HepG2 (cell line): ENCODE data around the gene NAP1L1. TPM values are rescaled to one million over a fixed set of nuclear protein-coding genes. Genes with fewer than 3 reads are reported as not detected.

Experiments used
- ATAC-seq: fragments of 200-7000 bp; cut with Tn5 transposase; 3 replicates; pipeline ENCODE4 v1.9.1; 2020; ENCODE audit warnings: mild to moderate bottlenecking, moderate library complexity
- BruUV-seq: library from RNA; stranded (reverse); fragments of 400-500 nt; replicated peaks from 2 replicates; lab custom pipeline; 2021; lab: Mats Ljungman, UMichigan
- CTCF ChIA-PET: fragments of 300-600 bp; formaldehyde crosslinking; extraction: SDS; loops from one replicate; lab custom pipeline; 2021; ENCODE audit warnings: low total read pairs, inconsistent platforms, low intra/inter-chr PET ratio; lab: Yijun Ruan, JAX
- POLR2A ChIA-PET: fragments of 350-600 bp; sonication (Branson Sonifier 250); formaldehyde crosslinking; loops from one replicate; lab custom pipeline; 2020; ENCODE audit warnings: antibody characterized with exemption, inconsistent platforms; lab: Yijun Ruan, JAX
- DNase-seq: peaks from one replicate; pipeline ENCODE4 v3.0.0-alpha.2; 2015; ENCODE audit warnings: low spot score
- FAIRE-seq: peaks from 3 replicates; lab custom pipeline; 2011; peaks lifted over from hg19 to GRCh38; lab: Jason Lieb, UNC
- H2AFZ ChIP-seq: one replicate; pipeline ENCODE4 v1.6.1; 2011; ENCODE audit warnings: low read length, inconsistent platforms
- H3K27ac ChIP-seq: fragments of 300-600 bp; 3 replicates; pipeline ENCODE4 v1.8.0; 2011; ENCODE audit warnings: mixed run types, mild to moderate bottlenecking, mixed read lengths, low read length, inconsistent platforms; ENCODE audit not compliant: insufficient read depth; ENCODE audit errors: extremely low read length
- H3K27me3 ChIP-seq, 2 experiments: fragments of 200-600 bp in 1 of 2; 2 replicates in 1 of 2; 3 replicates in 1 of 2; pipeline versions ENCODE4 v1.6.0 to v1.8.0; 2011; ENCODE audit warnings: low read length in 2 of 2, mild to moderate bottlenecking in 2 of 2, moderate library complexity in 2 of 2, inconsistent platforms in 1 of 2; ENCODE audit not compliant: insufficient read depth in 2 of 2, control insufficient read depth in 1 of 2
- H3K36me3 ChIP-seq, 2 experiments: fragments of 200-600 bp in 1 of 2; replicated peaks in 1 of 2; 2 replicates in 1 of 2; 3 replicates in 1 of 2; pipeline versions ENCODE4 v1.5.1 to v1.8.0; 2011; ENCODE audit warnings: low read length in 2 of 2, inconsistent platforms in 1 of 2; ENCODE audit not compliant: insufficient read depth in 2 of 2, control insufficient read depth in 1 of 2
- H3K4me1 ChIP-seq: 2 replicates; pipeline ENCODE4 v1.5.1; 2012; ENCODE audit warnings: low read length, inconsistent platforms; ENCODE audit not compliant: insufficient read depth
- H3K4me2 ChIP-seq: 2 replicates; pipeline ENCODE4 v1.6.0; 2011; ENCODE audit warnings: low read depth, low read length, inconsistent platforms
- H3K4me3 ChIP-seq, 3 experiments: fragments of 200-600 bp in 1 of 3; sonication (generic), shearing (Covaris generic) in 1 of 3; replicated peaks in 1 of 3; 2 replicates each; pipeline ENCODE4 v1.5.1; 2011 to 2016; ENCODE audit warnings: low read length in 3 of 3, inconsistent platforms in 2 of 3, low read depth in 2 of 3, mild to moderate bottlenecking in 2 of 3, control low read depth in 1 of 3, mixed read lengths in 1 of 3; ENCODE audit not compliant: insufficient read depth in 1 of 3
- H3K79me2 ChIP-seq: one replicate; pipeline ENCODE4 v1.6.1; 2011; ENCODE audit warnings: low read length, inconsistent platforms; ENCODE audit not compliant: insufficient read depth
- H3K9ac ChIP-seq: 2 replicates; pipeline ENCODE4 v1.6.0; 2011; ENCODE audit warnings: mild to moderate bottlenecking, low read depth, low read length, inconsistent platforms; ENCODE audit not compliant: insufficient read depth
- H3K9me3 ChIP-seq: 2 replicates; pipeline ENCODE4 v1.5.1; 2012; ENCODE audit warnings: mild to moderate bottlenecking, low read length
- H4K20me1 ChIP-seq: 2 replicates; pipeline ENCODE4 v1.6.0; 2011; ENCODE audit warnings: inconsistent platforms, mild to moderate bottlenecking, low read length, moderate library complexity; ENCODE audit not compliant: insufficient read depth
- ZC3H4 ChIP-seq: sonication (generic); formaldehyde crosslinking; IDR thresholded peaks from 2 replicates; pipeline ENCODE4 v1.4.0; 2020; ENCODE audit warnings: missing genetic modification reagents, borderline replicate concordance
- ZNF317 ChIP-seq: sonication (generic); formaldehyde crosslinking; IDR thresholded peaks from 2 replicates; pipeline ENCODE4 v1.5.0; 2020; ENCODE audit warnings: mild to moderate bottlenecking, missing genetic modification reagents
- ZNF720 ChIP-seq: sonication (generic); formaldehyde crosslinking; IDR thresholded peaks from 2 replicates; pipeline ENCODE4 v1.4.0; 2020; ENCODE audit warnings: missing genetic modification reagents
- WGBS: methylation state at CpG from one replicate; pipeline ENCODE4 v1.1.6; 2017; ENCODE audit warnings: low lambda C conversion rate; 5-methylcytosine and 5-hydroxymethylcytosine counted together
- in situ Hi-C: cut with HindIII; loops from 2 replicates; pipeline ENCODE4 v1.10.0; 2017; ENCODE audit warnings: low pct_unique_long_range_greater_than_20kb; ENCODE audit not compliant: extremely low pct_ligation_motif_present
- intact Hi-C: fragments of 100-400 bp; cut with micrococcal nuclease; formaldehyde crosslinking; loops from one replicate; pipeline ENCODE4 v1.10.0; 2022; ENCODE audit not compliant: unreplicated experiment
- polyA plus RNA-seq, 8 experiments: library from polyadenylated mRNA; depleted of rRNA in 3 of 8; stranded (reverse) in 7 of 8; unstranded in 1 of 8; fragments of >200 nt; fragmentation: Illumina TruSeq in 4 of 8; extraction: Trizol in 4 of 8; gene quantifications; 2 replicates each; pipeline versions ENCODE4 v1.2.1 to v1.2.3, GENCODE V29; 2011 to 2016; ENCODE audit warnings: low read depth in 4 of 8, missing spikeins in 1 of 8, mixed read lengths in 1 of 8; ENCODE audit not compliant: insufficient read depth in 1 of 8
- total RNA-seq, 5 experiments: library from RNA; depleted of rRNA; stranded (reverse); fragments of >200 nt; fragmentation: Illumina TruSeq; extraction: Trizol; gene quantifications; 2 replicates each; pipeline ENCODE4 v1.2.3, GENCODE V29; 2016; ENCODE audit warnings: low read depth in 1 of 5

NAP1L1 gene
- total and polyA plus RNA-seq, 2 of the 13 experiments (the other 11 are each of a cell fraction or from before 2014, with no cell fraction given): 207 to 309 TPM

DNA sequence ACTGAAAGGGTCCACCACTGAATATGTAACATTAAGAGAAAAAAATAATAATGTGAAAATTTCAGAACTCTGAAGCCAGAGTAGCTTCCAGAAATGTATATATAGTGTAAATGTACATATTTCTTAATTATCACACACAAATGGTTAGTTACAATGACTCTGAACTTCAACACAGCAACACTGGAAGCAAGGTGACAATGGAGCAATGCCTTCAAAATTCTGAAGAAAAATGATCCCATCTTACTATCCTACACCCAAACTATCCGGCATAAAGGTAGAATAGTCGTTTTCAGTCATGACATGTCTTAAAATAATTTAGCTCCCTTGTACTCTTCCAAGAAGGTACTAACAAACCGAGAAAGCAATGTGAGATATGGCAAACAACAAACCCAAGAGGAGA is 11.9 kb downstream of the NAP1L1 start:
- Histone ChIP-seq H2AFZ (no peak overlapping the region), H3K27me3 (no peaks in the 10 kb centered on the region), H3K79me2 (peaks cover 99% of the 10 kb centered on the region), H3K4me3 (no peak overlapping the region), H3K9ac (no peak overlapping the region), H3K9me3 (no peaks in the 10 kb centered on the region), H3K27ac (no peak overlapping the region), H3K4me2 (no peak overlapping the region), H3K36me3 (peaks cover 8 to 43% of the 10 kb centered on the region in 2 experiments), H4K20me1 (peaks cover 22% of the 10 kb centered on the region), H3K4me1 (peaks cover 15% of the 10 kb centered on the region)
- WGBS: 90% methylated on average over 3 of the region's 3 CpGs
- FAIRE-seq: no peak
- no peak for DNase-seq
- ChIA-PET CTCF (no interaction called here), POLR2A (no interaction called here)
- ATAC-seq: no peak
- intact Hi-C loops (no loop called here), in situ Hi-C loops (no loop called here)
- BruUV-seq: no TSS peak
- TF ChIP-seq ZNF720 (no peak), ZNF317 (CRISPR knock-in tag) (0 out of 2 replicates have a peak, but pooled peaks have one; percentile 28)

DNA sequence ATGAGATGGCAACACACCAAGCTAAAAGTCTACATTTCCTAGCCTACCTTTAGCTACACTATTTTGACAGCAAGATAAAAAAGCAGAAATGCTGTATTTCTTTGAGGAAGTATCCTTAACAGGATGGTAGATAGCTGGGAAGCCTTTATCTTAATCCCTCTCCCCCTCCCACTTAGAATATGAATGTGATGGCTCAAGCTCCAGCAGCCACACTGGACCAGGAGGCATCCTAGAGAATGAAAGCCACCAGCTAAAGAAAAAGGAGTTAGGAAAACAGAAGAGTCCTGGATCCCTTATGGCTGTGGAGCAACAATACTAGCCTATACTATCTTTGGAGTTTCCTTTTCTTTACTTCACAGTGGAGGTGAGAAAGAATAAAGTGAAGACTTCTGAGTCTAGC is 15.1 kb downstream of the NAP1L1 start:
- Histone ChIP-seq H3K27me3 (no peaks in the 10 kb centered on the region), H3K79me2 (peaks cover 98% of the 10 kb centered on the region), H2AFZ (no peak overlapping the region), H3K36me3 (peaks cover 9 to 64% of the 10 kb centered on the region in 2 experiments), H3K9ac (no peak overlapping the region), H3K4me1 (no peaks in the 10 kb centered on the region), H3K4me3 (no peak overlapping the region), H3K27ac (no peak overlapping the region), H3K4me2 (no peak overlapping the region), H4K20me1 (peaks cover 7% of the 10 kb centered on the region; the same call in 1 of the 2 replicates), H3K9me3 (peaks cover 11% of the 10 kb centered on the region; the same call in 1 of the 2 replicates)
- BruUV-seq: no TSS peak
- intact Hi-C loops (no loop called here), in situ Hi-C loops (no loop called here)
- no peak for ATAC-seq
- no peak for TF ChIP-seq ZC3H4
- ChIA-PET POLR2A (no interaction called here), CTCF (no interaction called here)
- no peak for FAIRE-seq
- no peak for DNase-seq
